Type B pancreatic cell (in vitro differentiated cells): Measurements from ENCODE around the gene RASSF7. TPM values are rescaled to one million over a fixed set of nuclear protein-coding genes. Genes with fewer than 3 reads are reported as not detected.

Experiments used
- DNase-seq: peaks from one replicate; pipeline ENCODE4 v3.0.0; 2021; ENCODE audit warnings: mixed read lengths; ENCODE audit not compliant: unreplicated experiment; ENCODE audit errors: extremely low spot score
- H3K27ac Mint-ChIP-seq: 2 replicates; pipeline ENCODE4 v1.8.0; 2021; ENCODE audit warnings: mild to moderate bottlenecking, mixed read lengths
- H3K27me3 Mint-ChIP-seq: 2 replicates; pipeline ENCODE4 v1.8.0; 2021; ENCODE audit warnings: mixed read lengths
- H3K36me3 Mint-ChIP-seq: 2 replicates; pipeline ENCODE4 v1.8.0; 2021; ENCODE audit warnings: mixed read lengths
- H3K4me1 Mint-ChIP-seq: one replicate; pipeline ENCODE4 v1.8.0; 2021; ENCODE audit warnings: mixed read lengths; ENCODE audit not compliant: unreplicated experiment
- H3K4me3 Mint-ChIP-seq: 2 replicates; pipeline ENCODE4 v1.8.0; 2021; ENCODE audit warnings: mild to moderate bottlenecking, mixed read lengths
- H3K9me3 Mint-ChIP-seq: 2 replicates; pipeline ENCODE4 v1.8.0; 2021; ENCODE audit warnings: mixed read lengths
- total RNA-seq: library from RNA; stranded (reverse); gene quantifications from 2 replicates; pipeline ENCODE4 v1.2.1, GENCODE V29; 2021; ENCODE audit warnings: low replicate concordance
- TF ChIP-seq, protein P1 (sequence below): fragments of 200-600 bp; sonication (generic); conservative IDR thresholded peaks from 2 replicates; pipeline ENCODE4 v1.5.0; 2021; ENCODE audit warnings: antibody characterized with exemption, mild to moderate bottlenecking

Gene RASSF7
- total RNA-seq, 1 donor from 2014 or later, result 35.7 TPM

DNA sequence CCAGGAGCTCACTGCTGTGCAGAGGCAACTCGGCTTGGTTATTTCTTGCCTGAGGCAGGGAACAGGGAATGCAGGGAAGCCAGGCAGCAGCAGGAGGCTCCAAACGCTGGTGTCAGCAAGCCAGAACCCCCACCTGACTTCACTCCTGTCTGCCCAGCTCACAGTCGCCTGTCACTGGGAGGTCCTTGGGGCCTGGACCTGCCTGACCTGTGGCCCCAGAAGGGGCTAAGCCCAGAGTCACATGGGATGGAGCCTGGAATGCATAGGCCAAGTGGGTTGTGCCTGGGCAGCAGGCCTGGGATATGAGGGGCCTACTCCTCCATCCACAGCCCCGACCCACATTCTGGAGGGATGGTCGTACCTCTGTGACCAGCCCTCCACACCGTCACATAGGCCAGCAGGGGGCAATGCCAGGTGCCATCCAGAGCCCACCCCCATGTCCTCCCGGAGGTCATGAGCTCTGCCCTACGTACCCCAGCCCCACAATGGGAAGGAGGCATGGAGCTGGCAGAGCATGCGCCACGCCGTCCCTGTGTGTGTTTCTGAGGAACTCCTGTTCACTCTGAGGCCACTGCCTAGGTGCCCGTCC lies 5.2 kb downstream of the RASSF7 start:
- Mint-ChIP-seq H3K9me3 (no peaks in the 10 kb centered on the region), H3K27ac (peak overlapping the region; percentile 78), H3K36me3 (no peaks in the 10 kb centered on the region), H3K4me3 (peak overlapping the region; percentile 41), H3K4me1 (no peaks in the 10 kb centered on the region), H3K27me3 (no peaks in the 10 kb centered on the region)
- DNase-seq, result no peak
- TF ChIP-seq, protein P1, sequence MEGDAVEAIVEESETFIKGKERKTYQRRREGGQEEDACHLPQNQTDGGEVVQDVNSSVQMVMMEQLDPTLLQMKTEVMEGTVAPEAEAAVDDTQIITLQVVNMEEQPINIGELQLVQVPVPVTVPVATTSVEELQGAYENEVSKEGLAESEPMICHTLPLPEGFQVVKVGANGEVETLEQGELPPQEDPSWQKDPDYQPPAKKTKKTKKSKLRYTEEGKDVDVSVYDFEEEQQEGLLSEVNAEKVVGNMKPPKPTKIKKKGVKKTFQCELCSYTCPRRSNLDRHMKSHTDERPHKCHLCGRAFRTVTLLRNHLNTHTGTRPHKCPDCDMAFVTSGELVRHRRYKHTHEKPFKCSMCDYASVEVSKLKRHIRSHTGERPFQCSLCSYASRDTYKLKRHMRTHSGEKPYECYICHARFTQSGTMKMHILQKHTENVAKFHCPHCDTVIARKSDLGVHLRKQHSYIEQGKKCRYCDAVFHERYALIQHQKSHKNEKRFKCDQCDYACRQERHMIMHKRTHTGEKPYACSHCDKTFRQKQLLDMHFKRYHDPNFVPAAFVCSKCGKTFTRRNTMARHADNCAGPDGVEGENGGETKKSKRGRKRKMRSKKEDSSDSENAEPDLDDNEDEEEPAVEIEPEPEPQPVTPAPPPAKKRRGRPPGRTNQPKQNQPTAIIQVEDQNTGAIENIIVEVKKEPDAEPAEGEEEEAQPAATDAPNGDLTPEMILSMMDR, result no peak

DNA sequence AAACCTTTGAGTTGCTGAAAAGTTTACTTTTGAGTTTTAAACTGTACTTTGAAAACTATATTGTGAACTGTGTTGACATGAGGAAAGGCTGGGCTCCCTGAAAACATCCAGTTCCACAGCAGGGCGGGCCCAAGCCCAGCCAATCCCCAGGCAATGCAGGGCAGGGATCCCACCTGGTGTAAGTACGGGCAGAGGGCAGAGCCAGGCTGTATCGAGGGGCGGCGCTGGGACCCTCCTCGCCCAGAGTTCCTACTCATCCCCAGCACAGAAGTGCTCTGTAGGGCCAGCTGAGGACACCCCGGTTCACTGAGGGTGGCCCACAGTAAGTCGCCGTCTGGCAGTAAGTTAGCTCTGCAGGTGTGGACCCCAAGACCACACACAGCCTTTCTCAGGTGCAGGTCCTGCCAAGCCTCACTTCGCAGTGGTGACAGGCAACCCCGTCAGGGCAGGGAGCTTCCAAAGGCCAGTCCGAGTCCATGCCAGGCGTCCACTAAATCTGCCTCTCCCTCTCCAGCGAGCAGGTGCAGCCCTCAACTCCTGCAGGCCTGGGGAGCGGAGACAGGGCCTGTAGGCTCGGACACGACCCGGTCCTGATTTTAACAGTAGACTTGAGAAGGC lies 6.3 kb downstream of the RASSF7 start:
- TF ChIP-seq, protein P1, result no peak
- no peaks in the 10 kb centered on the region for H3K4me1 Mint-ChIP-seq
- no peak for DNase-seq
- peak overlapping the region; percentile 93 for H3K27ac Mint-ChIP-seq
- H3K4me3 Mint-ChIP-seq, result peak overlapping the region; percentile 89
- no peaks in the 10 kb centered on the region for H3K36me3 Mint-ChIP-seq
- H3K27me3 Mint-ChIP-seq, result no peaks in the 10 kb centered on the region
- no peaks in the 10 kb centered on the region for H3K9me3 Mint-ChIP-seq

DNA sequence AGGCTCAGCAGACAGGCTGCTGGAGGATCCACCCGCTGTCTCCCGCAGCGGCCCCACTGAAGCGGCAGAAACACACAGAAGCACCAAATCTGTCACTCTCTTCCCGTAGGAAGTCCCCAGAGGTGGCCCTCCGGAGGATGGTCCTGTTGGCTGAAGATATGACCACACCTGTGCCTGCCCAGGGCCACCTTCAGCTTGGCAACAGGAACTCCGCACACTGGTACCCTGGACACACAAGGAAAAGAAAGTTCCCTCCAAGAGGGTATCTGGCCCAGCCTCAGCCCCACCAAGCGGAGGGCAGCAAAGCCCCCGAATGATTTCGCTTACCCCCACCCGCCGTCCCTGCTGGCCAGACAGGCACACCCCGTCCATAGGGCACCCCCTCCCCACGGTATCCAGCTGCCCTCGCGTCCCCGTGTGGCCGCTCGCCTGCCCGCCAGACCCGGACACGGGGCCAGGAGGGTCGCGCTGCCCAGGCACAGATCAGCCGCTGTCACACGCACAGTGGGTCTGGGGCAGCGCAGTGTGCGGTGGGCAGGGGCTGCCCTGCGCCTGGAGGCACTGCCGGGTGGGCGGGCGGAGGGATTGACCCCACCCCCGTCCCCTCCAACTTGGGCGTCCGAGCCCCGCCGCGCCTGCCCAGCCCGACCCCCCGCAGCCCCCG lies 7.0 kb downstream of the RASSF7 start:
- peak overlapping the region; percentile 93 for H3K27ac Mint-ChIP-seq

DNA sequence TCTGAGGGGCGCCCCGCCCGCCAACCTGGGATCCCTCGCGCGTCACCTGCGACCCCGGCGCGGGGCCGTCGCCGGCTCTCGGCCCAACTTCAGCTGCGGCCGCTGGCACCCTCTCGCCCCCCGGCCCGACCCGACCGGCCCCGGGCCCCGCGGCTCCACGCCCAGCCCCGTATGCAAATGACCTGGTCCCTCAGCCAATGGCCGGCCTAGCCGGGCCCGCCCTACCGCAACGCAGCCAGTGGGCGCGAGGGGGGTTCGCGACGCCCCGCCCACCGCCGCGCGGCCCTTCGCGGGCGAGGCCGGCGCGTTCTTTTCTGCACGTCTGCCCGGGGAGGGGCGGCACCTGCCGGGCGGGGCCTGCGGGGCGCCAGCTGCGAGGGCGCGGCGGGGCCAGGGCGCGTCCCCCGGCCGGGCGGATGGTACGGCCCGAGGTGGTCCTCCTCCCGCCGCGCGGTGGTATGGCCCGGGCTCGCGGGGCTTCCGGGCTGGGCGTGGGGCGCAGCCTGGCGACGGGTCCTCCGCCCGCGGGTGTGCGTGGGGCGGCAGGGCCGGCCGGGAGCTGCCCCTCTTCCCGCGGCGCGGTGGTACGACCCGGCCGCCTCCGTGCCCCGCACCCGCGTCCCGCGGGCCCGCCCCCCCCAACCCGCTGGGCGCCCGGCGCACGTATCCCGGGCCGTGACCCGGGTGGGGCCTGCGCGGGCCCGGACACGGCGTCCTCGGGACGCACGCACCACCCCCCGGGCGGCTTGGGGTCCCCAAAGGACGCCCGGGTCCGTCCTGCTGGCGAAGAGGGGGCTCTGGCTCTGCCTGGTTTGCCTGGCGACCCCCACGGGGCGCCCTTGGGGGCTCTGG lies 7.8 kb downstream of the RASSF7 start:
- no peaks in the 10 kb centered on the region for H3K9me3 Mint-ChIP-seq
- H3K4me1 Mint-ChIP-seq, result no peaks in the 10 kb centered on the region
- TF ChIP-seq, protein P1, result no peak
- H3K4me3 Mint-ChIP-seq, result peak overlapping the region; percentile 78
- peak; percentile 96 for DNase-seq
- H3K36me3 Mint-ChIP-seq, result no peaks in the 10 kb centered on the region
- no peaks in the 10 kb centered on the region for H3K27me3 Mint-ChIP-seq
- H3K27ac Mint-ChIP-seq, result peak overlapping the region; percentile 67

More for the DNA sequence above, 7.0 kb downstream of the RASSF7 start:
- Mint-ChIP-seq H3K4me3 (peak overlapping the region; percentile 89), H3K4me1 (no peaks in the 10 kb centered on the region), H3K27me3 (no peaks in the 10 kb centered on the region), H3K9me3 (no peaks in the 10 kb centered on the region), H3K36me3 (no peaks in the 10 kb centered on the region)
- DNase-seq, result no peak
- TF ChIP-seq, protein P1, result no peak

DNA sequence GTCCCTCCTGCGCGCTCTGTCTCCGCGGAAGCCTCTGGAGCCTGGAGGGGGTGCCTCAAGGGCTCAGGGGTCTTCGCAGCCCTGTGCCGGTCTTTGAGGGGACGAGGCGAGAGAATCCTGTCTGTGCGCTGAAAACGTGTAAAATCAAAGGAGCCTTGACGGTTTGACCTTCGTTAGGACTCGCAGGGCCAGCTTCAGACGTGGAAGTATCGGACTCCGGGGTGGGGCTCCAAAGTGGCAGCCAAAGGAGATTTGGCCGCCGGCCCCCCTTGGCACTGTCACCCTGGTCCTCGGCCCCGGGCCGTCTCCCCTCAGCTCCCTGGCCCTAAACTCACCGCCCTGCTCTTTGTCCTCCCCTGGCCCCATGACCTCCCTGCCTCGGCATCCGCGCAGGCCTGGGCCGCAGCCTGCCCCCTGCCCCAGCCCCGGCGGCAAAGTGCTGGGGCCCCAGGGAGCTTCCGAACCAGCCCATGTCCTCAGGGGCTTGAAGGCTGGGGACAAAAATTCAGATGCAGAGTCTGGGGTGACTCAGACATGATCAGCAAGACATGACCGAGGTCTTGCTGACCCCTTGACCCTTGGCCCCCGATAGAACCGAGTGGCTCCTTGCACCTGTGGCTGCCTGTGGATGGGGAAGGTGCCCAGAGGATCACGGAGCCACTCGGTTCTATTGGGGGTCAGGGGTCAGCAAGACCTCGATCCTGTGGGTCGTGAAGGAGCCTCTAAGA lies 8.6 kb downstream of the RASSF7 start:
- TF ChIP-seq, protein P1, result no peak
- DNase-seq, result no peak
- peak overlapping the region; percentile 67 for H3K27ac Mint-ChIP-seq
- peak overlapping the region; percentile 78 for H3K4me3 Mint-ChIP-seq
- no peaks in the 10 kb centered on the region for H3K36me3 Mint-ChIP-seq
- peaks cover 5% of the 10 kb centered on the region for H3K27me3 Mint-ChIP-seq
- H3K4me1 Mint-ChIP-seq, result peaks cover 5% of the 10 kb centered on the region
- H3K9me3 Mint-ChIP-seq, result no peaks in the 10 kb centered on the region
